ENCODE measurements around the gene WDR82.
"Not testable (repeated sequence)": the region's sequence is repeated elsewhere in the genome, so short reads cannot be mapped to it uniquely, and the experiment has no call there.

The WDR82 gene

GRCh38 chr3:52281981-52282801, 3.7 kb upstream of the WDR82 start:
- peak overlapping the region; percentile 50 to 68 for H3K4me3 Mint-ChIP-seq

GRCh38 chr3:52280050-52280461, 1.6 kb upstream of the WDR82 start:
- no peaks in the 10 kb centered on the region for H3K9me3 Mint-ChIP-seq
- no peaks in the 10 kb centered on the region for H3K27me3 Mint-ChIP-seq
- H3K4me1 Mint-ChIP-seq, result peaks cover 66% of the 10 kb centered on the region
- no peak for DNase-seq
- peak overlapping the region; percentile 98 to 100 for H3K27ac Mint-ChIP-seq
- peak overlapping the region; percentile 91 to 95 for H3K4me3 Mint-ChIP-seq
- no peak for ATAC-seq

More at GRCh38 chr3:52281981-52282801, 3.7 kb upstream of the WDR82 start:
- ATAC-seq (no peak), DNase-seq (peak in 1 of 2 donors; percentile 40)
- no peaks in the 10 kb centered on the region for H3K9me3 Mint-ChIP-seq
- peaks cover 77% of the 10 kb centered on the region for H3K4me1 Mint-ChIP-seq
- H3K27ac Mint-ChIP-seq, result peak overlapping the region; percentile 23 to 81
- H3K27me3 Mint-ChIP-seq, result no peaks in the 10 kb centered on the region

- no peak for DNase-seq
- Mint-ChIP-seq H3K27ac (peak overlapping the region; percentile 98 to 100), H3K9me3 (no peaks in the 10 kb centered on the region), H3K4me3 (peak overlapping the region; percentile 91 to 95), H3K27me3 (no peaks in the 10 kb centered on the region), H3K4me1 (peaks cover 62% of the 10 kb centered on the region)
- no peak for ATAC-seq
Measured at GRCh38 chr3:52279596-52279995, 1.1 kb upstream of the WDR82 start.

- peak overlapping the region; percentile 98 to 100 for H3K27ac Mint-ChIP-seq
- peaks cover 62% of the 10 kb centered on the region for H3K4me1 Mint-ChIP-seq
- H3K9me3 Mint-ChIP-seq, result no peaks in the 10 kb centered on the region
- DNase-seq (peak in 1 of 2 donors; percentile 79), ATAC-seq (peak; percentile 62)
- H3K4me3 Mint-ChIP-seq, result peak overlapping the region; percentile 91 to 95
- H3K27me3 Mint-ChIP-seq, result no peaks in the 10 kb centered on the region
Measured at GRCh38 chr3:52277972-52278509, 408 bp downstream of the WDR82 start.

GRCh38 chr3:52277071-52277964, 1.1 kb downstream of the WDR82 start:
- ATAC-seq, result peak; percentile 50
- Mint-ChIP-seq H3K27me3 (no peaks in the 10 kb centered on the region), H3K9me3 (no peaks in the 10 kb centered on the region), H3K4me1 (peaks cover 61% of the 10 kb centered on the region), H3K4me3 (peak overlapping the region; percentile 91 to 95), H3K27ac (peak overlapping the region; percentile 93 to 98)
- peak; percentile 78 to 87 for DNase-seq

GRCh38 chr3:52274781-52275180, 3.7 kb downstream of the WDR82 start:
- H3K9me3 Mint-ChIP-seq, DNase-seq, H3K27me3 Mint-ChIP-seq, ATAC-seq: not testable (repeated sequence)
- H3K4me3 Mint-ChIP-seq, result peak overlapping the region; percentile 91 to 95
- peaks cover 61% of the 10 kb centered on the region for H3K4me1 Mint-ChIP-seq
- peak overlapping the region; percentile 46 to 95 for H3K27ac Mint-ChIP-seq

- ATAC-seq, result peak; percentile 41
- H3K27me3 Mint-ChIP-seq, result no peaks in the 10 kb centered on the region
- no peak for DNase-seq
- peaks cover 67% of the 10 kb centered on the region for H3K4me1 Mint-ChIP-seq
- H3K4me3 Mint-ChIP-seq, result peak overlapping the region; percentile 91 to 95
- H3K27ac Mint-ChIP-seq, result peak overlapping the region; percentile 80 to 88
- H3K9me3 Mint-ChIP-seq, result no peaks in the 10 kb centered on the region
Measured at GRCh38 chr3:52272831-52273230, 5.6 kb downstream of the WDR82 start.

GRCh38 chr3:52272172-52272571, 6.3 kb downstream of the WDR82 start:
- Mint-ChIP-seq H3K4me1 (peaks cover 73% of the 10 kb centered on the region), H3K4me3 (peak overlapping the region; percentile 91 to 95)
- not testable (repeated sequence) for ATAC-seq

GRCh38 chr3:52270252-52270754, 8.1 kb downstream of the WDR82 start:
- Mint-ChIP-seq H3K27me3 (no peaks in the 10 kb centered on the region), H3K4me1 (peaks cover 89% of the 10 kb centered on the region), H3K27ac (peak overlapping the region; percentile 42 to 93), H3K9me3 (no peaks in the 10 kb centered on the region), H3K4me3 (peak overlapping the region; percentile 91 to 95)
- DNase-seq (peak in 1 of 2 donors; percentile 9), ATAC-seq (no peak)

More at GRCh38 chr3:52272172-52272571, 6.3 kb downstream of the WDR82 start:
- H3K9me3 Mint-ChIP-seq, DNase-seq, H3K27me3 Mint-ChIP-seq: not testable (repeated sequence)
- peak overlapping the region; percentile 53 to 76 for H3K27ac Mint-ChIP-seq

- no peak for ATAC-seq
- Mint-ChIP-seq H3K27me3 (no peaks in the 10 kb centered on the region), H3K27ac (peak overlapping the region; percentile 42 to 93), H3K4me3 (peak overlapping the region; percentile 91 to 95), H3K9me3 (no peaks in the 10 kb centered on the region), H3K4me1 (peaks cover 93% of the 10 kb centered on the region)
- DNase-seq, result no peak
Measured at GRCh38 chr3:52269776-52270175, 8.7 kb downstream of the WDR82 start.

GRCh38 chr3:52268036-52268435, 10.4 kb downstream of the WDR82 start:
- peak overlapping the region; percentile 57 to 85 for H3K27ac Mint-ChIP-seq
- peak overlapping the region; percentile 63 to 91 for H3K4me3 Mint-ChIP-seq
- H3K27me3 Mint-ChIP-seq, result no peaks in the 10 kb centered on the region
- H3K9me3 Mint-ChIP-seq, result no peaks in the 10 kb centered on the region
- peaks cover 93% of the 10 kb centered on the region for H3K4me1 Mint-ChIP-seq
- ATAC-seq, result peak; percentile 71
- peak in 1 of 2 donors; percentile 48 for DNase-seq

GRCh38 chr3:52265387-52265786, 13.1 kb downstream of the WDR82 start:
- Mint-ChIP-seq H3K4me1 (peaks cover 92% of the 10 kb centered on the region), H3K4me3 (no peak overlapping the region), H3K27me3 (no peaks in the 10 kb centered on the region), H3K9me3 (no peaks in the 10 kb centered on the region), H3K27ac (peak overlapping the region; percentile 23 to 24)
- peak in 1 of 2 donors; percentile 7 for DNase-seq
- no peak for ATAC-seq

- Mint-ChIP-seq H3K4me1 (peaks cover 92% of the 10 kb centered on the region), H3K9me3 (no peaks in the 10 kb centered on the region), H3K27ac (no peak overlapping the region), H3K4me3 (no peak overlapping the region), H3K27me3 (no peaks in the 10 kb centered on the region)
- ATAC-seq (no peak), DNase-seq (no peak)
Measured at GRCh38 chr3:52262447-52262846, 16.0 kb downstream of the WDR82 start.

GRCh38 chr3:52259448-52259847, 19.0 kb downstream of the WDR82 start:
- Mint-ChIP-seq H3K27me3 (no peaks in the 10 kb centered on the region), H3K4me1 (peaks cover 96% of the 10 kb centered on the region), H3K4me3 (no peak overlapping the region), H3K27ac (no peak overlapping the region), H3K9me3 (no peaks in the 10 kb centered on the region)
- no peak for ATAC-seq
- no peak for DNase-seq

GRCh38 chr3:52259035-52259434, 19.4 kb downstream of the WDR82 start:
- H3K4me1 Mint-ChIP-seq, result peaks cover 96% of the 10 kb centered on the region
- no peaks in the 10 kb centered on the region for H3K9me3 Mint-ChIP-seq
- H3K4me3 Mint-ChIP-seq, result no peak overlapping the region
- no peak for ATAC-seq
- no peaks in the 10 kb centered on the region for H3K27me3 Mint-ChIP-seq
- no peak for DNase-seq
- H3K27ac Mint-ChIP-seq, result peak overlapping the region in 1 of 2 donors; percentile 71

Measured in stimulated activated naive CD8-positive, alpha-beta T cell treated with anti-CD3 and anti-CD28 coated beads, Interleukin-15, amount 100 ng/mL, for 72 hours (primary cell).